A549 (cell line): ENCODE measurements around the gene ARRDC3.

ENCODE experiments used
- JUN ChIP-seq, 2 experiments: fragments of >200 bp; sonication (Bioruptor Twin); formaldehyde crosslinking; IDR thresholded peaks; 2 replicates in 1 of 2; 3 replicates in 1 of 2; pipeline ENCODE4 v1.6.1; 2016 to 2017
- KDM5A ChIP-seq: fragments of 200-600 bp; sonication (generic); IDR thresholded peaks from 2 replicates; pipeline ENCODE4 v1.6.1; 2016; ENCODE audit warnings: antibody characterized with exemption, mild to moderate bottlenecking
- MYC ChIP-seq: IDR thresholded peaks from 2 replicates; pipeline ENCODE4 v1.6.1; 2012; ENCODE audit warnings: mild to moderate bottlenecking, inconsistent platforms, low read length, improper control_type of control experiment, borderline replicate concordance
- RCOR1 ChIP-seq: fragments of 150-350 bp; IDR thresholded peaks from 2 replicates; pipeline ENCODE4 v1.6.1; 2014; ENCODE audit warnings: antibody characterized with exemption, low read length, low read depth
- SMC3 ChIP-seq: fragments of >200 bp; sonication (Bioruptor Twin); formaldehyde crosslinking; IDR thresholded peaks from 3 replicates; pipeline ENCODE4 v1.6.1; 2018; ENCODE audit warnings: inconsistent platforms
- TF ChIP-seq, protein P1 (sequence below): fragments of >200 bp; sonication (Bioruptor Twin); formaldehyde crosslinking; IDR thresholded peaks from 3 replicates; pipeline ENCODE4 v1.5.1; 2016

GRCh38 chr5:91409304-91409703, 26.2 kb upstream of the ARRDC3 start:
- TF ChIP-seq MYC (no peak), KDM5A (no peak), RCOR1 (no peak), SMC3 (no peak), JUN (IDR thresholded peaks at IDR 0.05) (no peak)
- TF ChIP-seq, protein P1, sequence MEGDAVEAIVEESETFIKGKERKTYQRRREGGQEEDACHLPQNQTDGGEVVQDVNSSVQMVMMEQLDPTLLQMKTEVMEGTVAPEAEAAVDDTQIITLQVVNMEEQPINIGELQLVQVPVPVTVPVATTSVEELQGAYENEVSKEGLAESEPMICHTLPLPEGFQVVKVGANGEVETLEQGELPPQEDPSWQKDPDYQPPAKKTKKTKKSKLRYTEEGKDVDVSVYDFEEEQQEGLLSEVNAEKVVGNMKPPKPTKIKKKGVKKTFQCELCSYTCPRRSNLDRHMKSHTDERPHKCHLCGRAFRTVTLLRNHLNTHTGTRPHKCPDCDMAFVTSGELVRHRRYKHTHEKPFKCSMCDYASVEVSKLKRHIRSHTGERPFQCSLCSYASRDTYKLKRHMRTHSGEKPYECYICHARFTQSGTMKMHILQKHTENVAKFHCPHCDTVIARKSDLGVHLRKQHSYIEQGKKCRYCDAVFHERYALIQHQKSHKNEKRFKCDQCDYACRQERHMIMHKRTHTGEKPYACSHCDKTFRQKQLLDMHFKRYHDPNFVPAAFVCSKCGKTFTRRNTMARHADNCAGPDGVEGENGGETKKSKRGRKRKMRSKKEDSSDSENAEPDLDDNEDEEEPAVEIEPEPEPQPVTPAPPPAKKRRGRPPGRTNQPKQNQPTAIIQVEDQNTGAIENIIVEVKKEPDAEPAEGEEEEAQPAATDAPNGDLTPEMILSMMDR = no peak
